Spinal cord (tissue), 10 donors: Measurements from ENCODE around the gene MGST2. TPM values are rescaled to one million over a fixed set of nuclear protein-coding genes. Genes with fewer than 3 reads are reported as not detected.

ENCODE experiments used
- DNase-seq, 6 donors: peaks; one replicate each; pipeline versions ENCODE4 v3.0.0 to v3.0.0-alpha.2; 2013 to 2015; ENCODE audit warnings: low spot score in 6 of 6, low read depth in 4 of 6
- H3K27ac ChIP-seq: one replicate; pipeline ENCODE4 v1.5.1; 2013; ENCODE audit warnings: low read depth, low read length, control low read depth
- H3K27me3 ChIP-seq: one replicate; pipeline ENCODE4 v1.6.1; 2013; ENCODE audit warnings: low read length; ENCODE audit not compliant: control insufficient read depth, insufficient read depth
- H3K36me3 ChIP-seq: one replicate; pipeline ENCODE4 v1.6.1; 2013; ENCODE audit warnings: low read length; ENCODE audit not compliant: control insufficient read depth, insufficient read depth
- H3K4me1 ChIP-seq: one replicate; pipeline ENCODE4 v1.6.1; 2013; ENCODE audit warnings: low read length; ENCODE audit not compliant: control insufficient read depth, insufficient read depth
- H3K4me3 ChIP-seq: one replicate; pipeline ENCODE4 v1.5.1; 2013; ENCODE audit warnings: low read depth, low read length, control low read depth
- H3K9me3 ChIP-seq: one replicate; pipeline ENCODE4 v1.6.1; 2013; ENCODE audit warnings: low read length; ENCODE audit not compliant: control insufficient read depth, insufficient read depth
- WGBS: methylation state at CpG from one replicate; pipeline ENCODE4 v1.1.5; 2013; ENCODE audit warnings: missing lambda C conversion rate; ENCODE audit not compliant: insufficient coverage; 5-methylcytosine and 5-hydroxymethylcytosine counted together
- long read RNA-seq, 4 donors: transcript quantifications; one replicate each; lab custom pipeline, GENCODE V29; 2026
- polyA plus RNA-seq, 2 donors: library from polyadenylated mRNA; unstranded; fragments of 120-200 nt; gene quantifications; one replicate each; pipeline ENCODE4 v1.2.1, GENCODE V29; 2013; ENCODE audit not compliant: insufficient read length in 2 of 2
- total RNA-seq, 2 donors: library from RNA; depleted of rRNA in 1 of 2; stranded (reverse); fragments of 120-200 nt in 1 of 2; fragments of >200 nt in 1 of 2; gene quantifications; one replicate each; pipeline versions ENCODE4 v1.2.3 to v1.2.4, GENCODE V29; 2013 to 2014
- donor health status: healthy.

MGST2 gene
- total RNA-seq: 10 to 100 TPM; 19.3 to 59.4 TPM
- polyA plus RNA-seq: 10 to 100 TPM; 24.2 to 25.9 TPM
- long read RNA-seq, donor 1, transcript MGST2-201 (5 exons, 801 nt): major isoform, 19 of 45 reads
- long read RNA-seq, donor 1, partial matches to known transcripts: 22 of 45 reads
- long read RNA-seq, donor 1, other reads (novel, unspliced or antisense): 0 of 45 reads
- long read RNA-seq, donor 2, partial matches to known transcripts: 0 of 5 reads
- long read RNA-seq, donor 2, other reads (novel, unspliced or antisense): 0 of 5 reads
- long read RNA-seq, donor 3, transcript MGST2-201 (5 exons, 801 nt): major isoform, 10 of 12 reads
- long read RNA-seq, donor 3, partial matches to known transcripts: 0 of 12 reads
- long read RNA-seq, donor 3, other reads (novel, unspliced or antisense): 0 of 12 reads
- long read RNA-seq, donor 4, transcript MGST2-201 (5 exons, 801 nt): major isoform, 55 of 103 reads
- long read RNA-seq, donor 4, transcript MGST2-204 (4 exons, 634 nt): minor isoform, 5 of 103 reads
- long read RNA-seq, donor 4, partial matches to known transcripts: 39 of 103 reads
- long read RNA-seq, donor 4, other reads (novel, unspliced or antisense): 0 of 103 reads

- Histone ChIP-seq H3K9me3 (no peaks in the 10 kb centered on the region), H3K27ac (peak within 1 kb of the TSS; percentile 86), H3K27me3 (no peaks in the 10 kb centered on the region), H3K4me3 (peak within 1 kb of the TSS; percentile 65), H3K4me1 (peaks cover 13% of the 10 kb centered on the region), H3K36me3 (no peaks in the 10 kb centered on the region)
- WGBS: 3% methylated on average over 27 of the region's 32 CpGs
- DNase-seq: peak in 3 of 6 donors; percentile 52 to 86 (median 83)
These were observed at the start of gene MGST2 for GRCh38 chr4:139665690-139666529. Gene MGST2 (plus strand): TSS chr4:139665819. CDS start chr4:139666020, 201 bp downstream.

- peak in 1 of 6 donors; percentile 50 for DNase-seq
- H3K27me3 ChIP-seq: no peaks in the 10 kb centered on the region
- H3K4me1 ChIP-seq: no peaks in the 10 kb centered on the region
- WGBS: no CpG with 5 or more reads among the region's 7 CpGs
- no peak overlapping the region for H3K4me3 ChIP-seq
- no peak overlapping the region for H3K27ac ChIP-seq
- no peaks in the 10 kb centered on the region for H3K36me3 ChIP-seq
- no peaks in the 10 kb centered on the region for H3K9me3 ChIP-seq
These were observed 47.7 kb upstream of the MGST2 start for GRCh38 chr4:139617702-139618490.

DNA sequence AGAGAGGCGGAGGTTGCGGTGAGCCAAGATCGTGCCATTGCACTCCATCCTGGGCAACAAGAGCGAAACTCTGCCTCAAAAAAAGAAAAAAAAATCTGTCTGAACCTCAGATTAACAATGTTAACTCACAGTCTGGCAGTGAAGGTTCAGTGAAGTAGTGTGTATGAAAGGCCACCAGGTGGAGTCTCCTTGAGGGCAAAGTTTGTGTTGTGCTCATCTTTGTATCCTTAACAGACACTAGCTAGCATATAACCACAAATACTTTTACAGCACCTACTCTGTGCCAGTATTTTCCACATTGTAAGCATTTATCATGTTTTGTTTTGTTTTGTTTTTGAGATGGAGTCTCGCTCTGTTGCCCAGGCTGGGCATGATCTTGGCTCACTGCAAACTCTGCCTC is 46.0 kb upstream of the MGST2 start:
- no peak overlapping the region for H3K4me3 ChIP-seq
- H3K27ac ChIP-seq: no peak overlapping the region
- H3K4me1 ChIP-seq: no peaks in the 10 kb centered on the region
- 97% methylated on average over 4 of the region's 5 CpGs for WGBS
- no peaks in the 10 kb centered on the region for H3K9me3 ChIP-seq
- H3K36me3 ChIP-seq: no peaks in the 10 kb centered on the region
- no peaks in the 10 kb centered on the region for H3K27me3 ChIP-seq
- DNase-seq: peak in 1 of 6 donors; percentile 12

DNA sequence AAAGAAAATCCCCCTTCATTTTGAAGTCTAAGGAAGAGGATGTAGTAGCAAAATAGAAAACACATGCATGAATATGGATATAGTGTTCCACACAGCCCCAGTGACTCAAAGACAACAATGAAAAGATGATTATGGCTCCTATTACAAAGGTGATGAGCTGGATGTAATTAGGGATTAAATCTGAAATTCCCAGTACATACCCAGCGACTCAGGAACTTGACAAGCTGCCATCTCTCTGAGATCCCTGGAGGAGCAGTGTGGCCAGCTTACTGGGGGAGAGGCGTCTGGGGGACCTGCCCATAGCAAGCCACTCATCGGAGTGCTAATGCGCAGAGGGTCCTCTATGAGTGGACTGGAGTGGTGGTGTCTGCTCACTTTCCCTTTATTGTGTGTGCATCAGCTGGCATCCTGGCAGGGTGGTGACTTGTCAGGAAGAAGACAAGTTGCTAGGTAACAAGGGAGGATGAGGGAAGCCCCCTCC is 42.7 kb upstream of the MGST2 start:
- DNase-seq: peak in 3 of 6 donors; percentile 31 to 81 (median 80)
- Histone ChIP-seq H3K36me3 (no peaks in the 10 kb centered on the region), H3K4me1 (peaks cover 6% of the 10 kb centered on the region), H3K27ac (no peak overlapping the region), H3K4me3 (no peak overlapping the region), H3K9me3 (no peaks in the 10 kb centered on the region), H3K27me3 (no peaks in the 10 kb centered on the region)
- 23% methylated on average over 2 of the region's 4 CpGs for WGBS

GRCh38 chr4:139624441-139625092 is 41.1 kb upstream of the MGST2 start:
- DNase-seq: no peak
- no peak overlapping the region for H3K4me3 ChIP-seq
- WGBS: no CpG with 5 or more reads among the region's 3 CpGs
- no peaks in the 10 kb centered on the region for H3K36me3 ChIP-seq
- H3K9me3 ChIP-seq: no peaks in the 10 kb centered on the region
- H3K27me3 ChIP-seq: no peaks in the 10 kb centered on the region
- H3K27ac ChIP-seq: no peak overlapping the region
- H3K4me1 ChIP-seq: peaks cover 13% of the 10 kb centered on the region

GRCh38 chr4:139625093-139625455 is 40.5 kb upstream of the MGST2 start:
- H3K36me3 ChIP-seq: no peaks in the 10 kb centered on the region
- H3K4me3 ChIP-seq: no peak overlapping the region
- DNase-seq: peak in 1 of 6 donors; percentile 27
- WGBS: 63% methylated on average over 3 of the region's 3 CpGs
- H3K4me1 ChIP-seq: peaks cover 13% of the 10 kb centered on the region
- H3K27ac ChIP-seq: no peak overlapping the region
- no peaks in the 10 kb centered on the region for H3K27me3 ChIP-seq
- H3K9me3 ChIP-seq: no peaks in the 10 kb centered on the region

DNA sequence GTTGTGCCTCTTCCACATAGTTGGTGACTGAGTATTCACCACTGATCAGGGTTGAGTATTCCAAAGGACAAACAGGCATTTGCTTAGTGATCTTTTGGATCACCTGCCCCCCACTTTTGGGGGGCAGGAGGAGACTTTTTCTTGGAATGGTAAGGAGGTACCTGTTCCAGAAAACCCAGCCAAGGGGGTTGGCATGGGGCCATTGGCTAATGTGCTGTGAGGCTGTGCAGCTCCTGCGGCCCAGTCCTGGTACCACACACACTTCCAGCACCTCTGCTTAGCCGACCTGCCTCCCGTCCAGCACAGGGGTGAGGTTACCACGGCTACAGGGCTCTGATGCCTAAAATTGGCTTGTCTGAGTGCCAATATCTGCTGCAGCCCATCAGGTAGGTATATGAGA is 40.1 kb upstream of the MGST2 start:
- Histone ChIP-seq H3K36me3 (no peaks in the 10 kb centered on the region), H3K27me3 (no peaks in the 10 kb centered on the region), H3K4me3 (no peak overlapping the region), H3K27ac (no peak overlapping the region), H3K4me1 (peaks cover 13% of the 10 kb centered on the region), H3K9me3 (no peaks in the 10 kb centered on the region)
- DNase-seq: peak in 1 of 6 donors; percentile 58
- WGBS: 83% methylated on average over 1 of the region's 4 CpGs

GRCh38 chr4:139628184-139629012 is 37.2 kb upstream of the MGST2 start:
- peaks cover 16% of the 10 kb centered on the region for H3K4me1 ChIP-seq
- H3K4me3 ChIP-seq: no peak overlapping the region
- DNase-seq: peak in 3 of 6 donors; percentile 47 to 91 (median 87)
- no peak overlapping the region for H3K27ac ChIP-seq
- no peaks in the 10 kb centered on the region for H3K36me3 ChIP-seq
- 24% methylated on average over 9 of the region's 16 CpGs for WGBS
- H3K9me3 ChIP-seq: no peaks in the 10 kb centered on the region
- peaks cover 2% of the 10 kb centered on the region for H3K27me3 ChIP-seq
